A549 (cell line): ENCODE data around the gene TMA7B.

Experiments used
- HES2 ChIP-seq: fragments of >200 bp; sonication (Bioruptor Twin); formaldehyde crosslinking; IDR thresholded peaks from 2 replicates; pipeline ENCODE4 v1.6.1; 2016
- MYC ChIP-seq: IDR thresholded peaks from 2 replicates; pipeline ENCODE4 v1.6.1; 2012; ENCODE audit warnings: mild to moderate bottlenecking, inconsistent platforms, low read length, improper control_type of control experiment, borderline replicate concordance
- POLR2A ChIP-seq: IDR thresholded peaks from 2 replicates; pipeline ENCODE4 v1.6.1; 2012; ENCODE audit warnings: mild to moderate bottlenecking, low read length

GRCh38 chr22:39917197-39917643 is 43.0 kb upstream of the TMA7B start:
- TF ChIP-seq HES2 (no peak), MYC (no peak), POLR2A (no peak)
